ENCODE measurements around the gene AURKAIP1. TPM values are rescaled to one million over a fixed set of nuclear protein-coding genes. Genes with fewer than 3 reads are reported as not detected.

Gene AURKAIP1
- total RNA-seq, 6 experiments from 2014 or later = 178 to 206 (median 196) TPM

- Mint-ChIP-seq H3K4me3 (no peak overlapping the region), H3K27ac (no peak overlapping the region), H3K36me3 (ENCODE audit: low read depth) (peaks cover 4% of the 10 kb centered on the region), H3K4me1 (ENCODE audit: low read depth) (no peaks in the 10 kb centered on the region), H3K27me3 (ENCODE audit: insufficient read depth) (peaks cover 26% of the 10 kb centered on the region), H3K9me3 (peaks cover 6% of the 10 kb centered on the region)
- TF ChIP-seq CTCF (IDR thresholded peaks at IDR 0.05) = no peak
- no peak for DNase-seq
Observed at GRCh38 chr1:1333551-1334241, 41.3 kb downstream of the AURKAIP1 start.

GRCh38 chr1:1332774-1333480 lies 42.1 kb downstream of the AURKAIP1 start:
- Mint-ChIP-seq H3K9me3 (peaks cover 6% of the 10 kb centered on the region), H3K27me3 (ENCODE audit: insufficient read depth) (peaks cover 26% of the 10 kb centered on the region), H3K27ac (no peak overlapping the region), H3K36me3 (ENCODE audit: low read depth) (peaks cover 4% of the 10 kb centered on the region), H3K4me3 (no peak overlapping the region), H3K4me1 (ENCODE audit: low read depth) (no peaks in the 10 kb centered on the region)
- no peak for TF ChIP-seq CTCF (IDR thresholded peaks at IDR 0.05)
- no peak for DNase-seq

- TF ChIP-seq CTCF (IDR thresholded peaks at IDR 0.05) = no peak
- H3K27me3 Mint-ChIP-seq (ENCODE audit: insufficient read depth) = peaks cover 31% of the 10 kb centered on the region
- no peak for DNase-seq
- H3K27ac Mint-ChIP-seq = no peak overlapping the region
- no peak overlapping the region for H3K4me3 Mint-ChIP-seq
- H3K4me1 Mint-ChIP-seq (ENCODE audit: low read depth) = no peaks in the 10 kb centered on the region
- H3K36me3 Mint-ChIP-seq (ENCODE audit: low read depth) = peaks cover 4% of the 10 kb centered on the region
- peaks cover 6% of the 10 kb centered on the region for H3K9me3 Mint-ChIP-seq
Observed at GRCh38 chr1:1332031-1332755, 42.8 kb downstream of the AURKAIP1 start.

- H3K9me3 Mint-ChIP-seq = peaks cover 6% of the 10 kb centered on the region
- no peak for TF ChIP-seq CTCF (IDR thresholded peaks at IDR 0.05)
- no peak within 1 kb of the TSS; the same call in 1 of the 2 replicates for H3K4me3 Mint-ChIP-seq
- peaks cover 4% of the 10 kb centered on the region for H3K36me3 Mint-ChIP-seq (ENCODE audit: low read depth)
- H3K27me3 Mint-ChIP-seq (ENCODE audit: insufficient read depth) = peaks cover 31% of the 10 kb centered on the region
- DNase-seq = no peak
- peaks cover under 1% of the 10 kb centered on the region; the same call in 1 of the 2 replicates for H3K4me1 Mint-ChIP-seq (ENCODE audit: low read depth)
- peak within 1 kb of the TSS; percentile 77 for H3K27ac Mint-ChIP-seq
Observed at GRCh38 chr1:1331068-1331965, 43.7 kb downstream of the AURKAIP1 start, which contains the start of gene TAS1R3. Gene TAS1R3, plus strand, starts transcription at chr1:1331280. Its CDS starts 66 bp downstream, at chr1:1331346.

All from HFFc6 (cell line).